Fibroblast of the aortic adventitia (primary cell): Measurements from ENCODE around the gene KANSL1L. TPM values are rescaled to one million over a fixed set of nuclear protein-coding genes. Genes with fewer than 3 reads are reported as not detected.

Experiments used
- DNase-seq: peaks from one replicate; pipeline ENCODE4 v3.0.0-alpha.2; 2010; ENCODE audit warnings: low read depth
- H3K4me3 ChIP-seq: 2 replicates; pipeline ENCODE4 v1.5.1; 2011; ENCODE audit warnings: low read depth, mild to moderate bottlenecking, control low read depth, low read length, moderate library complexity
- CTCF ChIP-seq: IDR thresholded peaks from 2 replicates; pipeline ENCODE4 v1.5.1; 2011; ENCODE audit warnings: mild to moderate bottlenecking, low read length, control low read depth, inconsistent platforms; ENCODE audit not compliant: insufficient read depth
- total RNA-seq: library from RNA; depleted of rRNA; stranded (reverse); fragments of >200 nt; gene quantifications from 2 replicates; pipeline ENCODE4 v1.2.3, GENCODE V29; 2012; ENCODE audit warnings: low replicate concordance

KANSL1L gene
- total RNA-seq, 1 donor: 28.2 TPM

- peak; percentile 41 for DNase-seq
- H3K4me3 ChIP-seq: no peak overlapping the region
- no peak for TF ChIP-seq CTCF
Measured at GRCh38 chr2:210167227-210167626, 4.0 kb downstream of the KANSL1L start.

GRCh38 chr2:210162466-210163124 lies 8.6 kb downstream of the KANSL1L start:
- no peak overlapping the region for H3K4me3 ChIP-seq
- no peak for TF ChIP-seq CTCF
- DNase-seq: no peak

- H3K4me3 ChIP-seq: no peak overlapping the region
- DNase-seq: no peak
- no peak for TF ChIP-seq CTCF
Measured at GRCh38 chr2:210159059-210159458, 12.2 kb downstream of the KANSL1L start.

- TF ChIP-seq CTCF: no peak
- no peak overlapping the region for H3K4me3 ChIP-seq
- DNase-seq: no peak
Measured at GRCh38 chr2:210158236-210158635, 13.0 kb downstream of the KANSL1L start.

- no peak for TF ChIP-seq CTCF
- no peak overlapping the region for H3K4me3 ChIP-seq
- no peak for DNase-seq
Measured at GRCh38 chr2:210157526-210157925, 13.7 kb downstream of the KANSL1L start.

- DNase-seq: no peak
- no peak for TF ChIP-seq CTCF
- H3K4me3 ChIP-seq: no peak overlapping the region
Measured at GRCh38 chr2:210147614-210148013, 23.6 kb downstream of the KANSL1L start.

GRCh38 chr2:210132239-210132638 lies 39.0 kb downstream of the KANSL1L start:
- no peak for TF ChIP-seq CTCF
- no peak for DNase-seq
- no peak overlapping the region for H3K4me3 ChIP-seq
